HepG2 (cell line): ENCODE data around the gene GUCY1A1. TPM values are rescaled to one million over a fixed set of nuclear protein-coding genes. Genes with fewer than 3 reads are reported as not detected.

Source experiments
- ATAC-seq: fragments of 200-7000 bp; cut with Tn5 transposase; 3 replicates; pipeline ENCODE4 v1.9.1; 2020; ENCODE audit warnings: mild to moderate bottlenecking, moderate library complexity
- BruUV-seq: library from RNA; stranded (reverse); fragments of 400-500 nt; replicated peaks from 2 replicates; lab custom pipeline; 2021; lab: Mats Ljungman, UMichigan
- CTCF ChIA-PET: fragments of 300-600 bp; formaldehyde crosslinking; extraction: SDS; loops from one replicate; lab custom pipeline; 2021; ENCODE audit warnings: low total read pairs, inconsistent platforms, low intra/inter-chr PET ratio; lab: Yijun Ruan, JAX
- POLR2A ChIA-PET: fragments of 350-600 bp; sonication (Branson Sonifier 250); formaldehyde crosslinking; loops from one replicate; lab custom pipeline; 2020; ENCODE audit warnings: antibody characterized with exemption, inconsistent platforms; lab: Yijun Ruan, JAX
- DNase-seq: peaks from one replicate; pipeline ENCODE4 v3.0.0-alpha.2; 2015; ENCODE audit warnings: low spot score
- FAIRE-seq: peaks from 3 replicates; lab custom pipeline; 2011; peaks lifted over from hg19 to GRCh38; lab: Jason Lieb, UNC
- H2AFZ ChIP-seq: one replicate; pipeline ENCODE4 v1.6.1; 2011; ENCODE audit warnings: low read length, inconsistent platforms
- H3K27ac ChIP-seq: fragments of 300-600 bp; 3 replicates; pipeline ENCODE4 v1.8.0; 2011; ENCODE audit warnings: mixed run types, mild to moderate bottlenecking, mixed read lengths, low read length, inconsistent platforms; ENCODE audit not compliant: insufficient read depth; ENCODE audit errors: extremely low read length
- H3K27me3 ChIP-seq, 2 experiments: fragments of 200-600 bp in 1 of 2; 2 replicates in 1 of 2; 3 replicates in 1 of 2; pipeline versions ENCODE4 v1.6.0 to v1.8.0; 2011; ENCODE audit warnings: low read length in 2 of 2, mild to moderate bottlenecking in 2 of 2, moderate library complexity in 2 of 2, inconsistent platforms in 1 of 2; ENCODE audit not compliant: insufficient read depth in 2 of 2, control insufficient read depth in 1 of 2
- H3K36me3 ChIP-seq, 2 experiments: fragments of 200-600 bp in 1 of 2; replicated peaks in 1 of 2; 2 replicates in 1 of 2; 3 replicates in 1 of 2; pipeline versions ENCODE4 v1.5.1 to v1.8.0; 2011; ENCODE audit warnings: low read length in 2 of 2, inconsistent platforms in 1 of 2; ENCODE audit not compliant: insufficient read depth in 2 of 2, control insufficient read depth in 1 of 2
- H3K4me1 ChIP-seq: 2 replicates; pipeline ENCODE4 v1.5.1; 2012; ENCODE audit warnings: low read length, inconsistent platforms; ENCODE audit not compliant: insufficient read depth
- H3K4me2 ChIP-seq: 2 replicates; pipeline ENCODE4 v1.6.0; 2011; ENCODE audit warnings: low read depth, low read length, inconsistent platforms
- H3K4me3 ChIP-seq, 3 experiments: fragments of 200-600 bp in 1 of 3; sonication (generic), shearing (Covaris generic) in 1 of 3; replicated peaks in 1 of 3; 2 replicates each; pipeline ENCODE4 v1.5.1; 2011 to 2016; ENCODE audit warnings: low read length in 3 of 3, inconsistent platforms in 2 of 3, low read depth in 2 of 3, mild to moderate bottlenecking in 2 of 3, control low read depth in 1 of 3, mixed read lengths in 1 of 3; ENCODE audit not compliant: insufficient read depth in 1 of 3
- H3K79me2 ChIP-seq: one replicate; pipeline ENCODE4 v1.6.1; 2011; ENCODE audit warnings: low read length, inconsistent platforms; ENCODE audit not compliant: insufficient read depth
- H3K9ac ChIP-seq: 2 replicates; pipeline ENCODE4 v1.6.0; 2011; ENCODE audit warnings: mild to moderate bottlenecking, low read depth, low read length, inconsistent platforms; ENCODE audit not compliant: insufficient read depth
- H3K9me3 ChIP-seq: 2 replicates; pipeline ENCODE4 v1.5.1; 2012; ENCODE audit warnings: mild to moderate bottlenecking, low read length
- H4K20me1 ChIP-seq: 2 replicates; pipeline ENCODE4 v1.6.0; 2011; ENCODE audit warnings: inconsistent platforms, mild to moderate bottlenecking, low read length, moderate library complexity; ENCODE audit not compliant: insufficient read depth
- GPN1 ChIP-seq: sonication (generic); formaldehyde crosslinking; IDR thresholded peaks from 2 replicates; pipeline ENCODE4 v1.5.1; 2020; ENCODE audit warnings: missing genetic modification reagents, borderline replicate concordance
- JUNB ChIP-seq: sonication (generic); formaldehyde crosslinking; IDR thresholded peaks from 2 replicates; pipeline ENCODE4 v1.8.0; 2022; ENCODE audit warnings: missing genetic modification reagents, mild to moderate bottlenecking, borderline replicate concordance
- KDM1A ChIP-seq: IDR thresholded peaks from 2 replicates; pipeline ENCODE4 v1.6.1; 2016; ENCODE audit warnings: missing compliant biosample characterization
- ZNF432 ChIP-seq: sonication (generic); formaldehyde crosslinking; IDR thresholded peaks from 2 replicates; pipeline ENCODE4 v1.5.0; 2020; ENCODE audit warnings: missing genetic modification reagents, mild to moderate bottlenecking, borderline replicate concordance
- ZNF619 ChIP-seq: sonication (generic); formaldehyde crosslinking; IDR thresholded peaks from 2 replicates; pipeline ENCODE4 v1.4.0; 2020; ENCODE audit warnings: mild to moderate bottlenecking, missing genetic modification reagents
- WGBS: methylation state at CpG from one replicate; pipeline ENCODE4 v1.1.6; 2017; ENCODE audit warnings: low lambda C conversion rate; 5-methylcytosine and 5-hydroxymethylcytosine counted together
- in situ Hi-C: cut with HindIII; loops from 2 replicates; pipeline ENCODE4 v1.10.0; 2017; ENCODE audit warnings: low pct_unique_long_range_greater_than_20kb; ENCODE audit not compliant: extremely low pct_ligation_motif_present
- intact Hi-C: fragments of 100-400 bp; cut with micrococcal nuclease; formaldehyde crosslinking; loops from one replicate; pipeline ENCODE4 v1.10.0; 2022; ENCODE audit not compliant: unreplicated experiment
- polyA plus RNA-seq, 8 experiments: library from polyadenylated mRNA; depleted of rRNA in 3 of 8; stranded (reverse) in 7 of 8; unstranded in 1 of 8; fragments of >200 nt; fragmentation: Illumina TruSeq in 4 of 8; extraction: Trizol in 4 of 8; gene quantifications; 2 replicates each; pipeline versions ENCODE4 v1.2.1 to v1.2.3, GENCODE V29; 2011 to 2016; ENCODE audit warnings: low read depth in 4 of 8, missing spikeins in 1 of 8, mixed read lengths in 1 of 8; ENCODE audit not compliant: insufficient read depth in 1 of 8
- total RNA-seq, 5 experiments: library from RNA; depleted of rRNA; stranded (reverse); fragments of >200 nt; fragmentation: Illumina TruSeq; extraction: Trizol; gene quantifications; 2 replicates each; pipeline ENCODE4 v1.2.3, GENCODE V29; 2016; ENCODE audit warnings: low read depth in 1 of 5
- TF ChIP-seq, protein P1 (sequence below): sonication (generic); formaldehyde crosslinking; IDR thresholded peaks from 2 replicates; pipeline ENCODE4 v1.9.0; 2021; ENCODE audit warnings: missing genetic modification reagents, borderline replicate concordance
- TF ChIP-seq, protein P2 (sequence below): conservative IDR thresholded peaks from 2 replicates; pipeline ENCODE4 v1.6.1; 2018; ENCODE audit warnings: missing genetic modification reagents

The GUCY1A1 gene
- total and polyA plus RNA-seq, 2 of the 13 experiments (the other 11 are each of a cell fraction or from before 2014, with no cell fraction given), result not detected

DNA sequence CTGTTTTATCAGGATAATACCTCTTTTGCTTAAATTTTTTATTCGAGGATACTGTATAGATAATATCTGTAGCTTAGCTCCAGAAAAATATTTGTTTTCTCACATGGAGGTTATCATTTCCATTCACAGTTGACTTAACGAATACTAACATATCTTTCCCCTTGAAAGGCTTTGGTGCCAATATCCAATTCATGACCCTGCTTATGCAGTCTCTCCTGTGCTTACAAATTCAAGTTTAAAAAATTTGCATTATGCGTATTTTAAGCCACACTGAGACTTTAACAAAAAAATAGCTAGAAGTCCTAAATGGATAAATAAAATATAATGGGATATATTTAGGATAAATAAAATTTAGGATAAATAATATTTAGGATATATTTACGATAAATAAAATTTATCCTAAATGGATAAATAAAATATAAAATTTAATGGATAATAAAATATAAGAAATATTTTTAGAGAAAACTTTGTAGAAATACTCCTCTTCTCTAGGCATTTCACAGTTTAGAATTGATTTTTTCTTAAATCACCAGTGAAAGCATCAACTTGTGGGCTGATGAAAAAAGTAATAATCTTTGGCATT, 114.7 kb downstream of the GUCY1A1 start:
- H3K9ac ChIP-seq, result no peak overlapping the region
- 30% methylated on average over 4 of the region's 4 CpGs for WGBS
- no peak overlapping the region for H3K4me2 ChIP-seq
- H2AFZ ChIP-seq, result no peak overlapping the region
- no peaks in the 10 kb centered on the region for H3K4me1 ChIP-seq
- no peaks in the 10 kb centered on the region for H3K27me3 ChIP-seq
- no peaks in the 10 kb centered on the region for H3K79me2 ChIP-seq
- no TSS peak for BruUV-seq
- no peak for TF ChIP-seq ZNF432
- no peak for TF ChIP-seq JUNB (CRISPR knock-in tag)
- TF ChIP-seq, protein P1, sequence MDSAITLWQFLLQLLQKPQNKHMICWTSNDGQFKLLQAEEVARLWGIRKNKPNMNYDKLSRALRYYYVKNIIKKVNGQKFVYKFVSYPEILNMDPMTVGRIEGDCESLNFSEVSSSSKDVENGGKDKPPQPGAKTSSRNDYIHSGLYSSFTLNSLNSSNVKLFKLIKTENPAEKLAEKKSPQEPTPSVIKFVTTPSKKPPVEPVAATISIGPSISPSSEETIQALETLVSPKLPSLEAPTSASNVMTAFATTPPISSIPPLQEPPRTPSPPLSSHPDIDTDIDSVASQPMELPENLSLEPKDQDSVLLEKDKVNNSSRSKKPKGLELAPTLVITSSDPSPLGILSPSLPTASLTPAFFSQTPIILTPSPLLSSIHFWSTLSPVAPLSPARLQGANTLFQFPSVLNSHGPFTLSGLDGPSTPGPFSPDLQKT (CRISPR knock-in tag), result no peak
- TF ChIP-seq, protein P2, sequence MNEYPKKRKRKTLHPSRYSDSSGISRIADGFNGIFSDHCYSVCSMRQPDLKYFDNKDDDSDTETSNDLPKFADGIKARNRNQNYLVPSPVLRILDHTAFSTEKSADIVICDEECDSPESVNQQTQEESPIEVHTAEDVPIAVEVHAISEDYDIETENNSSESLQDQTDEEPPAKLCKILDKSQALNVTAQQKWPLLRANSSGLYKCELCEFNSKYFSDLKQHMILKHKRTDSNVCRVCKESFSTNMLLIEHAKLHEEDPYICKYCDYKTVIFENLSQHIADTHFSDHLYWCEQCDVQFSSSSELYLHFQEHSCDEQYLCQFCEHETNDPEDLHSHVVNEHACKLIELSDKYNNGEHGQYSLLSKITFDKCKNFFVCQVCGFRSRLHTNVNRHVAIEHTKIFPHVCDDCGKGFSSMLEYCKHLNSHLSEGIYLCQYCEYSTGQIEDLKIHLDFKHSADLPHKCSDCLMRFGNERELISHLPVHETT (CRISPR knock-in tag), result no peak
- TF ChIP-seq ZNF619 (CRISPR knock-in tag), result no peak
- no peak for TF ChIP-seq GPN1 (CRISPR knock-in tag)
- no peak for TF ChIP-seq KDM1A (CRISPR knock-in tag)
- TF ChIP-seq, all 625 proteins: peak for 0
- Histone ChIP-seq H3K36me3 (no peaks in the 10 kb centered on the region), H3K9me3 (no peaks in the 10 kb centered on the region), H4K20me1 (no peaks in the 10 kb centered on the region), H3K27ac (no peak overlapping the region), H3K4me3 (no peak overlapping the region)
- ChIA-PET CTCF (no interaction called here), POLR2A (no interaction called here)
- intact Hi-C loops, result no loop called here
- in situ Hi-C loops, result loop anchor here (25.0 kb wide), 1 partner anchor 344 kb away; no protein-coding TSS in a partner anchor
- DNase-seq, result no peak
- no peak for ATAC-seq
- no peak for FAIRE-seq

Other genes with a start within 250 kb of the GUCY1A1 start
- gene GUCY1B1, start 92.2 kb downstream of the GUCY1A1 start, total RNA-seq (2016; rRNA removed; fragmentation: Illumina TruSeq; extraction: Trizol), result not detected in 2 replicates
- gene GUCY1B1, start 92.2 kb downstream of the GUCY1A1 start, polyA plus RNA-seq (2011; rRNA removed), result not detected in 2 replicates
- not detected in 2 replicates for gene ASIC5, start 199.4 kb downstream of the GUCY1A1 start, total RNA-seq (2016; rRNA removed; fragmentation: Illumina TruSeq; extraction: Trizol)
- gene ASIC5, start 199.4 kb downstream of the GUCY1A1 start, polyA plus RNA-seq (2011; rRNA removed), result not detected in 2 replicates
- not detected in 2 replicates for gene TDO2, start 236.8 kb downstream of the GUCY1A1 start, total RNA-seq (2016; rRNA removed; fragmentation: Illumina TruSeq; extraction: Trizol)
- not detected in 2 replicates for gene TDO2, start 236.8 kb downstream of the GUCY1A1 start, polyA plus RNA-seq (2011; rRNA removed)